HPDE6-E6E7 (cell line): ENCODE measurements around the gene EIF4E2.
"Not testable (repeated sequence)": the region's sequence is repeated elsewhere in the genome, so short reads cannot be mapped to it uniquely, and the experiment has no call there.

ENCODE experiments used
- DNase-seq: peaks from one replicate; pipeline ENCODE4 v3.0.0; 2011; ENCODE audit warnings: missing footprints; ENCODE audit errors: extremely low spot score

Gene EIF4E2

DNA sequence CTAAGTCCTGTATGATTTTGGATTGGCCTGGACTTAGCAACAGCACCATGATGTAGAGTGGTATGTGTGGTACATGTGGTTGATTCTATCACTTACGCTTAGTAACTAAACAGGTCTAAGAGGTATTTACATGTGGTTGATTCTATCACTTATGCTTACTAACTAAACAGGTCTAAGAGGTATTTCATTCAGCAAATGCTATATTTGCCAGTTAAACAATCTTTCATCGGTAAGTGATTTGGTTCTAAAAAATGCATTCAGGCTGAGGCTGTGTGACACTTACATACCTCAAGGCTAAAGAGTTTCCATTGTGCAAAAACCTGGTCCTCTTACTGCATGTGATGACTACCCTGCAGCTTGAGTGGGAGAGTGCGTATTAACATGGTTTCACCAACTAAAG is 13.1 kb downstream of the EIF4E2 start:
- no peak for DNase-seq

DNA sequence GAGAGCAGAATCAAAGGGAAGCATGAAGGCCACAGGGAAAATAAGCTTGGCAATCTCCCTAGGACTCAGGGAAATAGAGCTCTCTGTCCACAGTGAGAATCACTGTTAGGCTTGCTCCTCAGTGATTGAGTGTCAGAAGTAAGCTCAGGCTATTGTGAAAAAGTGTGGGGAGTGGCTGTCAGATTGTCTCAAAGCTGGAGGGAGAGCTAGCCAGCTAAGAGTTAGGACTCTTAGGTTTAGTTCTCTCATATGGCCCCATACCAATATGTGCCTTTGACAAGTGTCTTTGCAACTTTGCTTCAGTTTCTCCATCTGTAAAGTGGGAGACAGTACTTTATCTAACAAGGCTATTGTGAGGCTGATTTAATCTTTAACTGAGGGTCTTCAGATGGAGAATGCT is 17.2 kb downstream of the EIF4E2 start:
- DNase-seq = no peak

DNA sequence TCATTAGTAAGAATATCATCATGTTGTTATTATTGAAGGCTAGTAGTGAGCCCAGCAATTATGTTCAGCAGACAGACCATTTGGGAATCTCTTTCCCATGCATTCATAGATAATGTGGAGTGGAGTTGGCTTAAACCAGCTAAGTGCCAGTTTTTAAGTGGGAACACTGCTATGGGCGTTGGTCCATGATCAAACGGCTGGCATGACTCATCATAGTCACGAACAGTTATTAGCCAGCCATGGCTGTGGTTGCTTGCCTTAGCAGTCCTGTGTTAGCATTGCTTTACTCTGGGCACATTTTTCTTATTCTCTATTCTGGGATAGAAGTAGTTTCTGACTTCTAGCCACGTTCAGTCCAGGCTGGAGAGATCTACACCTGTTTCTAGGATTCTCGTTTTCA is 17.7 kb downstream of the EIF4E2 start:
- no peak for DNase-seq

DNA sequence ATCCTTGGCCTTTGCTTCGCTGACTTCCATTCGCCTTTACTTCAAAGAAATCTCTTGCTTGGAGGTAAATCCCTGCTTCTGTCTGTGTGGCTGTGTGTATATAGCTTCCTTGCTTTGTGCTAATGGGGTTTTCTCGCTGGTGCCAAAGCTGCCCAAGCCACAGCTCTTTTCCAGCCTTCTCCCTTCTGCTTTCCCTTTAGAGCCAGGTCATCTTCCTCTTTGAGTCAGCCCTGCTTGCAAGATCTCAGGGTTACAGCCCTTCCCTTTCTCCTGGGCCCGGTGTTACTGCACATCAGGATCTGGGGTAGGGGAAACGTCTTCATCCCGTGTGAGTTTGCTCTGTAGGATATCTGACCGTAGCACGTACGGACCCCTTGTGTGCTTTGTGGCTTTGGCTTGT is 19.1 kb downstream of the EIF4E2 start:
- no peak for DNase-seq

DNA sequence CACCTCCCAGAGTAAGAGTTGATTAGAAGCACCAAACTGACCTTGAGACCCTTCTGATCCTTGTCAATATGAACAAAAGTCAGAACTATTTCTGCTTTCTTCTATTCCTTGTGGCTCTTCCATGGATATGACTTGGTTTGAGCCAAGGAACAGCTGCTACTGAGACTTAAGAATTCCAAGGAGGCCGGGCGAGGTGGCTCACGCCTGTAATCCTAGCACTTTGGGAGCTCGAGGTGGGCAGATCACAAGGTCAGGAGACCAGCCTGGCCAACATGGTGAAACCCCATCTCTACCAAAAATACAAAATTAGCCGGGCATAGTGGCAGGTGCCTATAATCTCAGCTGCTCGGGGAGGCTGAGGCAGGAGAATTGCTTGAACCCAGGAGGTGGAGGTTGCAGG is 20.0 kb downstream of the EIF4E2 start:
- DNase-seq = not testable (repeated sequence)

DNA sequence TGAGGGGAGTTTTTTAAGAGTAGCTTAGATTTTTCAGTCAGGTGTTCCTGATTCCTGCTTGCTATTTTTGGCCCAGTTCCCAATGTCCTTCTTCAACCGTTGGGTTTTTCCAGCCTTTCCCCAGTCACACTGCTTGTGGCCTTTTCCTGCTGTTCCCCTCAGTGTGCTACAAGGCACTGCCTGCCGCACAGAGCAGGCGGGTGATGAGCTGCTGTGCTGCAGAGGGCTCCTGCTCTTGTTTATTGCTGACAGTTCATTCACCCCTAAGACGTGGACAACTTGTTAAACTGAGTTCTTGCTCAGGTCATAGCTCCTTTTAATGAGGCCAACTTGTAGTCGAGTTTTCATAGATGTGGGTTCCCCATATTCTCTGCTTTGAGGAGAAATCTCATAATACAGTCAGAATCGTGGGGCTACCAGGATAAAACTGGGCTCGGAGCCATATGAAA is 20.6 kb downstream of the EIF4E2 start:
- no peak for DNase-seq

DNA sequence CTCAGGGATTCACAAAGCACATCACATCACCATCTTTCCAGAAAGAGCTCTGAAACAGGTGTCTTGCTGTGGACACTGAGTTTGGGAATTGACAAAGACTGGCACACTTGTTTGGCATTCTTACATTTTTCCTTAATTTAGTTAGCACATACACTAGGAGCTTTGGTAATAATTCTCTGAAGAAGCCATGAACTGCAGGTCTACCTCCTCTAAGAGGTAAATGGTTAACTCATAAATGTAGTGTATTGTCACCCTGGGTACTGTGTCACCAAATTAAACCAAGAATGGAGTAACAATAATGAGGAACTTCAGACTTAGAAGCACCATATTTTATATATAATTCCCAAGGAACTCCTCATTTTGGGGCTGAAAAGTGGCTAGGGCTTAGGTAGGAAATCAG is 22.6 kb downstream of the EIF4E2 start:
- DNase-seq = no peak

DNA sequence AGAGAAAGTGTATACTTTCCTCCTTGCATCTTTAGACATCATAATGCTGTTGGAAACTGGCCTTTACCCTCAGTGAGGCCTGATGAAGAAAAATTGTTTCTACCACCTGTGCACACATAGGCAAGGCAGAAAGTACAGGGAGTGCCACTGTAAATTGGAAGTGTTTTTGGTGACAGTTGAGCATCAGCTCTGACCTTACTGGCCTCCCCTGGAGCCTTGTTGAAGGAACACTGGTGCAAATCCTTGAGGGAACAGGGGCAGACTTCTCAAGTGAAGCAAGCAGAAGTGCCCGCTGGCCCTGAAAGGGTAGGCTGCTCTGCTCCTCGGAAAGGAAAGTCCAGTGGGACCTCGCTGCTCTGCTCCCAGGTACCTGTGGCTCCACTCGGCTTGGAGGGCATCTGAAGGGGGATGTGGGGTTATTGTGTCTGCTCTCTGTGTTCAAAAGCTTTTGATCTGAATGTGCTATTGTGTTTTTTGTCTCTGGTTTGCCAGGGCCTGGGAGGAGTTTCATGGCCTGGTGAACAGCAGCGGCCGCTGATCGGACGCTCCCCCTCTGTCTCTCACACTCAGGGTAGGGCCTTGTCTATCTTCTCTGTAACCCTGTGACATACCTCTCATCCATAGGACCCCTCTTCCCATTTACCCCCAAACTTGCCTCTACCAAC is 23.4 kb downstream of the EIF4E2 start:
- no peak for DNase-seq

DNA sequence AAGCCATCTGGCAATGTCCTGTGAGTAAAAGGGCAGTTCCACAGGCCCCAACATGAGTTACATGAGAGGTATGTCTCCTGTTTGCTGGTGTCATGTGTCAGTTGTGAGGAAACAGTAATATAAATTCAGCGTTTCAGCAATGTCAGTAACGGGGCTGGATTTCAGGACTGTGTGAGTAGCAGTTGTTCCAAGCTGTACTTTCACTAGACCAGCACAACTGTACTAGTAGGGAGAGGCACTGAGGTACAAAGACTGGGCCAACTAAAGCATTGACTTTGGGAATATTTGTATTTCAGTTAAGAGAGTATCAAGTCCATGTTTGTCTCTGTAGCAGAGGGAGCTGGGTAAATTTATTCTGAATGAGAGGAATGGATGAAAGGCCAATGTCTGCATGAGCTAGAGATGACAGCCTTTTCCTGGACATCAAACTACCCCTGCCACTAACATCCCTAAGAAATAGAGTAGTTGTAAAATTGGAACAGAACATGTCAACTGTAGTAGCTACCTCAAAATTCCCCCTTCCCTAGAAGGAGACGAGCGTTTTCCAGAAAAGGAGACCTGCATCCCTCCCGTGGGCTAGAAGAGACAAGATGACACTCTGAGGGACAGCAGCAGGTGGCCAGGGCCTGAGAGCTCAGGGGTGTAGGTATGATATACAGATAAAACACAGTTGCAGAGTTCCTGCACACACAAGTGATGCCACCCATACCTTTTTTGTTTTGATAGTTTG is 24.4 kb downstream of the EIF4E2 start:
- DNase-seq = peak; percentile 61

DNA sequence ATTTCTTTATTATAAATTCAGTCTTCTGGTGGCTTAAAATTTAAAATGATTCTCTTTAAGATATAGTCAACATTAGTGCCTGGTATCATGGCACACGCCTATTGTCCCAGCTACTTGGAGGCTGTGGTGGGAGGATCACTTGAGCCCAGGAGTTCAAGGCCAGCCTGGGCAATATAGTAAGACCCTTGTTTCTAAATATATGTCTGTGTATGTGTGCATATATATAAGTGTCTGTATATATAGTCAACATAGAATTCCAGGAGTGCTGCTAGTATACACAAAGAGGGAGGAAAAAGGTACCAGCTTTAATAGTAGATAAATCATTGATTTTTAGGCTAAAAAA is 24.9 kb downstream of the EIF4E2 start:
- DNase-seq = no peak

DNA sequence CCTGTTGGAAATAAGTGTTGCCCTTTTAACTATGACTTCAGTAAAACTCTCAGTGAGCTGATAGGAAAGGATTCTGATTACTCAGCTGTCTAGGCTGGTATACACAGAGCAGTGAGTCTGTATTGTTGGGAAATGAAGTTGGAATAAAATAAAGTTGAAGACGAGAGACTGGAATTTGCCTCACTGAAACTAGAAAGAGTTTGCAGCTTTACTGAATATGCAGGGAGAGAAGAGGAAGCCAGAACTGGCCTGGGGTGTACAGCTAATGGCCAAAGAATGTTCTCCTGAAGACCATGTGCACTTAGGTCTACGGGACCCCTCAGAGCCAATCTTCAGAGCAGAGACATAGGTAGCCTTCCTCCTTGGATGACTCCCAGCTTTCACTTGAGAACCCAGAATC is 26.5 kb downstream of the EIF4E2 start:
- DNase-seq = no peak

DNA sequence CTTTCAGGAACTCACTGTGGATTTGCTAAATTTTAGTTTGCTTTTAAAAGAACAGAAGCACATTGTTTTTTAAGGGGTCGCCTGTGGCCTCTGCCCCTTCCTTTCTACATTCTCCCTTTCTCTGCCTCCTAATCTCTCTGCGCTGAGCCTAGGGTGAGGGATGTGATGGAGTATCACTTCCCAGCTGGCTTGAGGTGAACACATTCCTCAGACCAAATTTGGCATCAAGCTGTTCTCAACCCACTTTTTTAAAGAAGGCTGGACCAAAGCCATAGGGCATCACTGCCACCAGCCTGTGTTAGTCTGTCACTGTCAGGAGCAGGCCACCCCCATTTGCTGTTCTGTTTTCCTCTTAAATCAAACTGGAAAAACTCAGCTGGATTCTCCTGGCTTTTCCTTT is 27.4 kb downstream of the EIF4E2 start:
- DNase-seq = no peak

DNA sequence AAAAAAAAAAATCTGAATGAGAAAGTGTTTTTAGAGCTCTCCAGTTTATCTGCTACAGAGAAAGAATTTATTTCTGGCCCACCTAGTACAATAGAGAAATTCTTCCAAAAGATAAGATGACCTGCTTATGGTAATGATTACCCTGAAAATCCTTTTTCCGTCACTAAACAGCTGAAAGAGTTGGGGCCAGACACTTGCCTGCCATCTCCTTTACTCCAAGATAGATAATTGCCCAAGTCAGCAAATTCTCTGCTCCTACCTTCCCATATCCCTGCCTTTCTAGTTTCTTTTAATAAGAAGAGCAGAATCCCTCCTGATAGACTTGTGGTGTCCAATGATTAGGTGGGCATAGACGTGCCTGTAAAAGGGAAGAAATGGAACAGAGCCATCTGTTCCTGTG is 28.1 kb downstream of the EIF4E2 start:
- no peak for DNase-seq

DNA sequence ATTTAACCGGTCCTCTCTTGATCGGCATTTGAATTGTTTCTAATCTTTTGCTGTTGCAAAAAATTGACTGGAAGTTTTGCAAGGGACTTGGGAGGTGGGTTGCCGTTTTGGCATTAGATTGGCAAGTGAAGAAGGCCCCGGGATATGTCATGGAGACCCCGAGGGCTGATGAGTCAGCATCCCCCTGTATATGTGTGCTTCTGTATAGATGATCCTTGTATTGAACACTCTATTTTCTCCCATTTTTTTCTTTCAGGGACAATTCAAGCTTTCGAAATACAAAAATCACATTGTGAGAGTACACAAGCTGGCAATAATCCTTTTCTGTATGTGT is 30.1 kb downstream of the EIF4E2 start:
- no peak for DNase-seq

DNA sequence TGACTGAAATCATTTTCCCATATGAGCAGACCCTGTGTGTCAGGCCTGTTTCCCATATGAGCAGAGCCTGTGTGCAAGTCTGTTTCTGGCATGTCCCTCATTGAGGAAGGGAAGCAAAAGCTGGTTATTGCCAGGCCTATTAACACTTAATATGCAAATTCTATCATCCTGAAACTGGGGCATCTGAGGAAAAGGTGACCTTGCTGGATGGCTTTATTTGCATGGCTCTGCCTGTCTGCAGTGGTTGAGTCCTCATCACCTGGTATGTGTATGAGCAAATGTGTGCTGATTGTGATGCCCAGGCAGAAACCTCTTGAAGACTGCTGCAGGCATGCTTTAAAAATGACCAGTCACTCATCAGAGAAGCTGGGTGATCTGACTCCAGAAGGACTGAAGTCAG is 31.2 kb downstream of the EIF4E2 start:
- no peak for DNase-seq

DNA sequence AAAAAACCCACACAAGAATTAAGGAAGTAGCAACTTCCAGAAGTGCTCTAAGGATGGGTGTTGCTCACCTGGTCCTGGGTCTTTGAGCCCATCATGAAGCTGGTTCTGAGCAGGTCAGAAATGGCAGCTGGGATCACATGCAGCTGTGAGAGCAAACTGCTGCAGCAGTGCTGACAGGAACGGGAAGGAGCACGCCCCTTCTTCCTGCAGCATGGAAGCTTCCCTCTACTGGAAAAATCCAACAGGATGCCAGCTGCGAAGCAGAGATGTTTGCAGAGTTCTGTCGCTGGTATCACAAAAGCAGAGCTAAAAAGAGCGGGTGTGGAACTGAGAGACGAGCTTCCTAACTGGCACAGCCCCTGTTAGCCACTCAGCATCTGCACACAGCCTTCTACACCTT is 33.7 kb downstream of the EIF4E2 start:
- no peak for DNase-seq

DNA sequence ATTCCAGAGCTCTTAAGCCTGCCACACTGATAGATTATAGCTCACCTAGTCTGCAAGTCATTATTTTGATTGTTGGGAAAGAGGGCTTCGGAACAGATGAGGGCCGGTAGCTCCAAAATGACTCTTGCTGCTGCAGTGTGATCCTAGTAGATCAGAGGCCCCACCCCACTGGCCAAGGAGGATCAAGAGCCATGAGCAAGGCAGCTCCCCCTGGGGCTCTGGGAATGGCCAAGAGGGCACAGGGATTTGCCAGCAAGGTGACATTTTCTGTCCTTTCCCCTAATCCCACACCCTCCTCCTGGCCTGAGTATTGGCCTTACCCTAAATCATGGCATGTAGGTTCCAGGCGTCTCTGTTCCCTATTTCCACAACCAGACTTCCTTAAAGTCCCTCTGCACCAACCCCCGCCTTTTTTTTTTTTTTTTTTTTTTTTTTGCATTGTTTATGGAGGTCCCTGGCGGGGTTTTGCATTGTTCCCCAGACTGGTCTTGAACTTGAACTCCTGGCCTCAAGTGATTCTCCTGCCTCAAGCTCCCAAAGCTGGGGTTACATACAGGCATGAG is 36.5 kb downstream of the EIF4E2 start:
- no peak for DNase-seq

DNA sequence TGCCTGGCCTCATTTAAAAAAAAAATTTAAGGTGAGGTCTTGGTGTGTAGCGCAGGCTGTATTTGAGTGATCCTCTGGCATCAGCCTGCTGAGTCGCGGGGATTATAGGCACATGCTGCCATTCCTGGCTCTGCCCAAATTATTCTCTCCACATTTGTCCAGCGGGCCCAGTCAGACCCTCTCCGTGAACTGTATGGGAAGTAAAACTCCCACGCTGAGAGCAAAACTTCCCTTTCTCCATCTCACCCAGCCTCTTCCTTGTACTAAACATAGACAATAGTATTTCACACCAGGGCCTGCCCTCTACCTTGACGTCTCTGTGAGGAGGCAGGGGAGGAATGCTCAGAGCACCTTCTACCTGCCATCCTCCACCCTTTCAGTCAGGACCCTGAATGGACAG is 37.0 kb downstream of the EIF4E2 start:
- DNase-seq = no peak

DNA sequence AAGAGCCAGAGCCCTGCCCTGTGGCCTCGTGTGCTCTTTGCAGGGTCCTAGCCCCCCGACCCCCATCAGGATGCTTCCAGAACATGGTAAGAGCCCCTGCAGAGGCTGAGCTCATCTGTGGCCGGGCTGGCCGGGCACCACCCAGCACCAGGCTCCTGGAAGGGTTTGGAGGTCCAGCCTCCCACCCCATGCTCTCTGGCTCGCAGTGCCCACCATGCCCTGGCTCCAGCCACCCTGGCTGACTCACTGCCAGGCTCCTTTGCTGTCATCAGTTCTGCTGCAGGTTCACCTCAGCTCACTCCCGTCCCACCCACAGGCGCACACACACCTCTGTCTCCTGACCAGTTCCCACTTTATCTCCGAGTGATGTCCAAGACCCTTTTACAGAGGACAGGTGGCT is 37.5 kb downstream of the EIF4E2 start:
- no peak for DNase-seq

DNA sequence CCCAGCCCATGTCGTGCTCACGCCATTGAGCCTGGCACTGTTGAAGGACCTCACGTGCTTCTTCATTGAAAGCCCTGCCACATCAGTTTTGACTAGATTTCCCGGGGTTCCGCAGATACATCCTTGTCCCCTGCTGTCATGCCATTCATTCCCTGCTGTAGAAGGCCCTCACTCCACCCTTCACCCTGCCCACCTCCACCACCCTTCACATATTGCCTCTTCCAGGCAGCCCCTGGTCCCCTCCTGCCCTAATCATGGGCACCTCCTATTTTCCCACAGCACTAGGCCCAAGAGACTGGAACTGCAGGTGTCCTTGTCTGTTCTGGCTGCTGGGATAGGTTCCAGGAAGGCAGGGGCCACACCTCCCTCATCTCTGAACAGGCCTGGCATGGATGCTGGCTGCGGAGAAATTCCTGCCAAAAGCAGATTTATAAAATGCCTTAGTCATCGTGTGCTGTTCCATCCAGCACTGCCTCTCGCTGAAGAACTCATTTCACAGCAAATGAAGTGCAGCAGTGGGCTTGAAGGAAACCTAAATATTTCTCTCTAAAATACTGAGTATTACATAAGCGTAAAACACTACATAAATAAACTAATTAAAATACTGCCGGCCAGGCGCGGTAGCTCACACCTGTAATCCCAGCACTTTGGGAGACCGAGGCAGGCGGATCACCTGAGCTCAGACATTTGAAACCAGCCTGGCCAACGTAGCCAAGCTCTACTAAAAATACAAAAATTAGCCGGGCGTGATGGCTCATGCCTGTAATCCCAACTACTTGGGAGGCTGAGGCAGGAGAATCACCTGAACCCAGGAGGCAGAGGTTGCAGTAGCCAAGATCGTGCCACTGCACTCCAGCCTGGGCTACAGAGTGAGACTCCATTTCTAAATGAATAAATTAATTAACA is 38.4 kb downstream of the EIF4E2 start:
- DNase-seq = peak; percentile 54

DNA sequence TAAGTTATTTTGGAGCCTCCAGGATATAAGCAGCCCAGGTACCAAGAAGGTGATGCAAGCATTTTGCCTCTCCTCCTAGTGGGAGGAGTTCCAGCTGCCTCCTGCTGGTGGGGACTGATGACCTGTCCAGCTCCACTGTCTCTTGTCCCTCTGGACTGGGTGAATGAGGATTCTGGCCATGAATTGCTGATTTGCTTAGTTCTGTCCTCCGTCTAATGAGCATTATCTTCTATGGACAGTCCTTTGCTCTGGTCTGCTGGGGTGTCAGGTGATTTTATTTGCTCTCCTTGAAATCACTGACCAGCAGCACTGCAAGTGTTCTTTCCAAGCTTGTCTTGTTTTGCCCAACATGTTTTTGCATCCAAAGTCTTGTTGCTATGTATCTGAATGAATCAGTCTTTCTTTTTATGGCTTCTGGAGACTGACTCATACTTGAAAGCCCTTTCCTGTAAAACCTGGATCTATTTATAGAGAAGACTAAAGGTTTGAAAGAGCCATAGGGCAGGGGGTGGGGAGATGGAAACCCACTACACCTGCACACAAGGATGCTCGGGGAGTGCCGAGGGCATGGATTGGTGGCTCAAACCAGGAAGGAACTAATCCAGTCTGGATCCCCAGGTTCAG is 42.4 kb downstream of the EIF4E2 start:
- DNase-seq = peak; percentile 79

DNA sequence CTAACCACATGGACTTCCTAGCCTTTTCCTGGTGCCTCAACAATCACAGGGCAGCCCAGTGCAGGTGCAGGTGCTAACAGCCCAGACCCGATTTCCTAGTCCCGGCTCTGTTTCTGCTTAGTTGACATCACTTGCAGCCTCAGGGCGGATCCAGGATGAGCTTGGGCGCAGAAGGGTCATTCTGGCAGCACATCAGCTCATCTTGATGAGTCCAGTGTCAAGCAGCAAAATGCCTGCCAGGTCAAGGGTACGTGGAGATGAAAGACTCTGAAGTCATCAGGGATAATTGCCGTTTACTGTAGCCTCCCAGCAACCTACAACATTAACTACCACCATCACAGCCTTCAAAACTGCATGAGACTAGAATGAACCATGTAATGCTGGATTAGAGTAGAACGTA is 43.5 kb downstream of the EIF4E2 start:
- DNase-seq = no peak
